ENCODE data around the gene SLC38A5.
"Not testable (repeated sequence)": the region's sequence is repeated elsewhere in the genome, so short reads cannot be mapped to it uniquely, and the experiment has no call there.

Gene SLC38A5

GRCh38 chrX:48470110-48470832, at the start of gene SLC38A5:
Gene SLC38A5, minus strand, starts transcription at chrX:48470260. Its CDS starts 2,336 bp downstream, at chrX:48467924.
- peak within 1 kb of the TSS; percentile 88 for H3K27ac ChIP-seq
- peak within 1 kb of the TSS; percentile 79 for H3K4me2 ChIP-seq
- no peaks in the 10 kb centered on the region for H3K9me3 ChIP-seq
- peak within 1 kb of the TSS; percentile 83 for H3K9ac ChIP-seq
- H3K4me3 ChIP-seq, result peak within 1 kb of the TSS; percentile 72
- peaks cover 50% of the 10 kb centered on the region for H3K4me1 ChIP-seq
- 0 out of 2 replicates have a peak, but pooled peaks cover 3% of the 10 kb centered on the region for H3K36me3 ChIP-seq
- no peak for TF ChIP-seq Cebpa-rat (IDR thresholded peaks at IDR 0.05)
- peaks cover 47% of the 10 kb centered on the region for H3K27me3 ChIP-seq
- H4K20me1 ChIP-seq, result no peaks in the 10 kb centered on the region

GRCh38 chrX:48519481-48519880, 49.4 kb upstream of the SLC38A5 start:
- not testable (repeated sequence) for H3K4me2 ChIP-seq, H3K27ac ChIP-seq, H3K9me3 ChIP-seq, H3K36me3 ChIP-seq, H4K20me1 ChIP-seq, H3K4me3 ChIP-seq, H3K9ac ChIP-seq
- Histone ChIP-seq H3K4me1 (peaks cover 29% of the 10 kb centered on the region), H3K27me3 (peaks cover 25% of the 10 kb centered on the region)

GRCh38 chrX:48516987-48517386, 46.9 kb upstream of the SLC38A5 start:
- H4K20me1 ChIP-seq, result no peaks in the 10 kb centered on the region
- H3K27ac ChIP-seq, result no peak overlapping the region
- H3K4me3 ChIP-seq, result no peak overlapping the region
- peaks cover 6% of the 10 kb centered on the region; the same call in 1 of the 2 replicates for H3K36me3 ChIP-seq
- H3K9ac ChIP-seq, result no peak overlapping the region
- H3K9me3 ChIP-seq, result peaks cover 5% of the 10 kb centered on the region; the same call in 1 of the 2 replicates
- H3K4me2 ChIP-seq, result no peak overlapping the region
- peaks cover 33% of the 10 kb centered on the region for H3K27me3 ChIP-seq
- H3K4me1 ChIP-seq, result peaks cover 14% of the 10 kb centered on the region
- TF ChIP-seq Cebpa-rat (IDR thresholded peaks at IDR 0.05), result no peak

- H3K9ac ChIP-seq, result no peak overlapping the region
- H4K20me1 ChIP-seq, result no peaks in the 10 kb centered on the region
- peaks cover 33% of the 10 kb centered on the region for H3K27me3 ChIP-seq
- H3K36me3 ChIP-seq, result peaks cover 6% of the 10 kb centered on the region; the same call in 1 of the 2 replicates
- H3K4me1 ChIP-seq, result peaks cover 13% of the 10 kb centered on the region
- H3K27ac ChIP-seq, result no peak overlapping the region
- H3K9me3 ChIP-seq, result no peaks in the 10 kb centered on the region
- no peak overlapping the region for H3K4me3 ChIP-seq
- no peak overlapping the region for H3K4me2 ChIP-seq
- no peak for TF ChIP-seq Cebpa-rat (IDR thresholded peaks at IDR 0.05)
Measured at GRCh38 chrX:48516285-48516684, 46.2 kb upstream of the SLC38A5 start.

- Histone ChIP-seq H3K27ac (no peak overlapping the region), H3K4me1 (peaks cover 9% of the 10 kb centered on the region), H3K4me2 (no peak overlapping the region), H3K36me3 (peaks cover 6% of the 10 kb centered on the region; the same call in 1 of the 2 replicates), H3K9ac (no peak overlapping the region), H3K27me3 (peaks cover 33% of the 10 kb centered on the region), H4K20me1 (no peaks in the 10 kb centered on the region), H3K9me3 (no peaks in the 10 kb centered on the region), H3K4me3 (no peak overlapping the region)
- TF ChIP-seq Cebpa-rat (IDR thresholded peaks at IDR 0.05), result no peak
Measured at GRCh38 chrX:48515842-48516241, 45.8 kb upstream of the SLC38A5 start.

GRCh38 chrX:48514868-48515460, 44.9 kb upstream of the SLC38A5 start:
- peaks cover 24% of the 10 kb centered on the region for H3K27me3 ChIP-seq
- no peak for TF ChIP-seq Cebpa-rat (IDR thresholded peaks at IDR 0.05)
- no peaks in the 10 kb centered on the region for H4K20me1 ChIP-seq
- no peak overlapping the region for H3K9ac ChIP-seq
- H3K4me2 ChIP-seq, result no peak overlapping the region
- H3K9me3 ChIP-seq, result no peaks in the 10 kb centered on the region
- no peak overlapping the region for H3K27ac ChIP-seq
- H3K4me3 ChIP-seq, result no peak overlapping the region
- H3K36me3 ChIP-seq, result peaks cover 6% of the 10 kb centered on the region; the same call in 1 of the 2 replicates
- H3K4me1 ChIP-seq, result 0 out of 2 replicates have a peak, but pooled peaks cover under 1% of the 10 kb centered on the region

GRCh38 chrX:48514126-48514806, 44.2 kb upstream of the SLC38A5 start:
- no peaks in the 10 kb centered on the region for H3K9me3 ChIP-seq
- no peak overlapping the region for H3K9ac ChIP-seq
- H4K20me1 ChIP-seq, result no peaks in the 10 kb centered on the region
- H3K36me3 ChIP-seq, result peaks cover 6% of the 10 kb centered on the region; the same call in 1 of the 2 replicates
- H3K4me3 ChIP-seq, result no peak overlapping the region
- no peak overlapping the region for H3K4me2 ChIP-seq
- H3K4me1 ChIP-seq, result peaks cover 6% of the 10 kb centered on the region
- peaks cover 18% of the 10 kb centered on the region for H3K27me3 ChIP-seq
- H3K27ac ChIP-seq, result no peak overlapping the region
- TF ChIP-seq Cebpa-rat (IDR thresholded peaks at IDR 0.05), result no peak

- peaks cover 6% of the 10 kb centered on the region; the same call in 1 of the 2 replicates for H3K36me3 ChIP-seq
- no peaks in the 10 kb centered on the region for H3K9me3 ChIP-seq
- H3K27ac ChIP-seq, result no peak overlapping the region
- no peak overlapping the region for H3K9ac ChIP-seq
- H3K27me3 ChIP-seq, result peaks cover 18% of the 10 kb centered on the region
- TF ChIP-seq Cebpa-rat (IDR thresholded peaks at IDR 0.05), result no peak
- H3K4me1 ChIP-seq, result peaks cover 7% of the 10 kb centered on the region
- no peak overlapping the region for H3K4me3 ChIP-seq
- H3K4me2 ChIP-seq, result no peak overlapping the region
- H4K20me1 ChIP-seq, result no peaks in the 10 kb centered on the region
Measured at GRCh38 chrX:48513670-48514069, 43.6 kb upstream of the SLC38A5 start.

GRCh38 chrX:48512371-48512935, 42.4 kb upstream of the SLC38A5 start:
- no peak for TF ChIP-seq Cebpa-rat (IDR thresholded peaks at IDR 0.05)
- H3K4me1 ChIP-seq, result peaks cover 7% of the 10 kb centered on the region
- peaks cover 6% of the 10 kb centered on the region; the same call in 1 of the 2 replicates for H3K36me3 ChIP-seq
- H3K27me3 ChIP-seq, result peaks cover 18% of the 10 kb centered on the region
- no peak overlapping the region for H3K9ac ChIP-seq
- H3K4me3 ChIP-seq, result no peak overlapping the region
- no peak overlapping the region for H3K27ac ChIP-seq
- H3K9me3 ChIP-seq, result no peaks in the 10 kb centered on the region
- no peak overlapping the region for H3K4me2 ChIP-seq
- H4K20me1 ChIP-seq, result no peaks in the 10 kb centered on the region
